Left lung (tissue), 10 donors: Measurements from ENCODE around the gene FOXQ1. TPM values are rescaled to one million over a fixed set of nuclear protein-coding genes. Genes with fewer than 3 reads are reported as not detected.

Experiments
- ATAC-seq: fragments of 200-7000 bp; cut with Tn5 transposase; one replicate; pipeline ENCODE4 v1.9.1; 2020; ENCODE audit warnings: moderate library complexity
- DNase-seq, 4 donors: peaks; one replicate each; pipeline ENCODE4 v3.0.0-alpha.2; 2013 to 2020
- H3K27ac ChIP-seq, 2 donors: fragments of 200-600 bp; sonication (generic) in 1 of 2; one replicate each; pipeline versions ENCODE4 v1.5.0 to v1.8.0; 2020 to 2021
- H3K27me3 ChIP-seq, 2 donors: fragments of 200-600 bp; sonication (generic) in 1 of 2; one replicate each; pipeline versions ENCODE4 v1.5.0 to v1.8.0; 2020 to 2021
- H3K36me3 ChIP-seq, 2 donors: fragments of 200-600 bp; sonication (generic) in 1 of 2; one replicate each; pipeline versions ENCODE4 v1.5.0 to v1.8.0; 2020 to 2021
- H3K4me1 ChIP-seq, 2 donors: fragments of 200-600 bp; one replicate each; pipeline ENCODE4 v1.8.0; 2021
- H3K4me3 ChIP-seq, 2 donors: fragments of 200-600 bp; sonication (generic) in 1 of 2; one replicate each; pipeline versions ENCODE4 v1.5.0 to v1.8.0; 2020 to 2021; ENCODE audit warnings: mild to moderate bottlenecking in 1 of 2
- H3K9me3 ChIP-seq, 2 donors: fragments of 200-600 bp; sonication (generic) in 1 of 2; one replicate each; pipeline versions ENCODE4 v1.5.0 to v1.8.0; 2020 to 2021
- CTCF ChIP-seq, 2 donors: fragments of 200-600 bp; sonication (generic) in 1 of 2; IDR thresholded peaks; one replicate each; pipeline versions ENCODE4 v1.5.0 to v1.8.0; 2021; ENCODE audit warnings: antibody characterized with exemption in 2 of 2
- intact Hi-C, 2 donors: fragments of 100-400 bp; cut with DNase I; formaldehyde crosslinking; loops; one replicate each; pipeline versions ENCODE4 v1.11.2 to v1.14.2; 2022
- polyA plus RNA-seq, 6 donors: library from polyadenylated mRNA; unstranded; fragments of 120-200 nt; gene quantifications; one replicate each; pipeline ENCODE4 v1.2.1, GENCODE V29; 2013; ENCODE audit not compliant: insufficient read length in 6 of 6
- total RNA-seq, 2 donors: library from RNA; stranded (reverse); fragmentation: NEBNext Ultra II Directional; extraction: Animal tissue kit (Norgen Biotek cat#: 25700); gene quantifications; one replicate each; pipeline ENCODE4 v1.2.1, GENCODE V29; 2021
- donor health status: DM: no; HTN: yes; CAD: no.
- donor health status: DM: no; HTN: no; CAD: no.

FOXQ1 gene
- total and polyA plus RNA-seq, 8 donors = 2.0 to 12.1 (median 3.5) TPM

- Histone ChIP-seq H3K4me1 (no peaks in the 10 kb centered on the region), H3K27me3 (peaks cover 0 to 10% of the 10 kb centered on the region in 2 donors), H3K36me3 (no peaks in the 10 kb centered on the region), H3K4me3 (no peak overlapping the region), H3K27ac (no peak overlapping the region), H3K9me3 (no peaks in the 10 kb centered on the region)
- intact Hi-C loops = no loop called here
- DNase-seq = no peak
- TF ChIP-seq CTCF (IDR thresholded peaks at IDR 0.05) = no peak
- no peak for ATAC-seq
These were observed 14.2 kb upstream of the FOXQ1 start for GRCh38 chr6:1297746-1298145.

GRCh38 chr6:1298768-1299167 is 13.1 kb upstream of the FOXQ1 start:
- no peaks in the 10 kb centered on the region for H3K36me3 ChIP-seq
- H3K9me3 ChIP-seq = no peaks in the 10 kb centered on the region
- no peak overlapping the region for H3K4me3 ChIP-seq
- no peak for TF ChIP-seq CTCF (IDR thresholded peaks at IDR 0.05)
- ATAC-seq (no peak), DNase-seq (no peak)
- no peak overlapping the region for H3K27ac ChIP-seq
- no peaks in the 10 kb centered on the region for H3K4me1 ChIP-seq
- intact Hi-C loops = no loop called here
- H3K27me3 ChIP-seq = peaks cover 0 to 10% of the 10 kb centered on the region in 2 donors

- no peak for DNase-seq
- intact Hi-C loops = no loop called here
- TF ChIP-seq CTCF (IDR thresholded peaks at IDR 0.05) = no peak
- Histone ChIP-seq H3K4me3 (no peak overlapping the region), H3K4me1 (peaks cover 0 to 4% of the 10 kb centered on the region in 2 donors), H3K36me3 (no peaks in the 10 kb centered on the region), H3K27ac (no peak overlapping the region), H3K9me3 (peaks cover 0 to 2% of the 10 kb centered on the region in 2 donors), H3K27me3 (peaks cover 0 to 44% of the 10 kb centered on the region in 2 donors)
- ATAC-seq = no peak
These were observed 5.8 kb upstream of the FOXQ1 start for GRCh38 chr6:1306133-1306532.

- no peak for ATAC-seq
- intact Hi-C loops = no loop called here
- H3K4me3 ChIP-seq = no peak overlapping the region
- TF ChIP-seq CTCF (IDR thresholded peaks at IDR 0.05) = no peak
- H3K4me1 ChIP-seq = peaks cover 0 to 33% of the 10 kb centered on the region in 2 donors
- H3K27me3 ChIP-seq = peaks cover 16 to 76% of the 10 kb centered on the region in 2 donors
- H3K9me3 ChIP-seq = peaks cover 0 to 2% of the 10 kb centered on the region in 2 donors
- no peaks in the 10 kb centered on the region for H3K36me3 ChIP-seq
- H3K27ac ChIP-seq = no peak overlapping the region
- no peak for DNase-seq
These were observed 2.5 kb upstream of the FOXQ1 start for GRCh38 chr6:1309366-1309765.

GRCh38 chr6:1310628-1311399 is 1.1 kb upstream of the FOXQ1 start:
- DNase-seq = peak in 3 of 4 donors; percentile 23 to 87 (median 61)
- intact Hi-C loops = no loop called here
- Histone ChIP-seq H3K27ac (peak overlapping the region; percentile 63 to 77), H3K4me3 (peak overlapping the region; percentile 34 to 49), H3K9me3 (no peaks in the 10 kb centered on the region), H3K4me1 (peaks cover 0 to 35% of the 10 kb centered on the region in 2 donors), H3K36me3 (no peaks in the 10 kb centered on the region), H3K27me3 (peaks cover 24 to 90% of the 10 kb centered on the region in 2 donors)
- no peak for TF ChIP-seq CTCF (IDR thresholded peaks at IDR 0.05)
- ATAC-seq = peak; percentile 57
